Stimulated activated CD4-positive, alpha-beta T cell treated with anti-CD3 and anti-CD28 coated beads, Interleukin-12 subunit alpha, Interleukin-12 subunit beta, amount 100 ng/mL, for 4 hours (primary cell): ENCODE results near the gene VAV2.
"Not testable (repeated sequence)": the region's sequence is repeated elsewhere in the genome, so short reads cannot be mapped to it uniquely, and the experiment has no call there.

ENCODE experiments used
- DNase-seq: peaks from one replicate; pipeline ENCODE4 v3.0.0-alpha.2; 2020

The VAV2 gene

GRCh38 chr9:133996531-133997520 is 4.7 kb upstream of the VAV2 start:
- no peak for DNase-seq

- DNase-seq = no peak
Observed at GRCh38 chr9:133995012-133995896, 3.1 kb upstream of the VAV2 start.

- DNase-seq = peak; percentile 80
Observed at GRCh38 chr9:133994353-133995011, 2.4 kb upstream of the VAV2 start.

- DNase-seq = no peak
Observed at GRCh38 chr9:133993635-133994253, 1.6 kb upstream of the VAV2 start.

GRCh38 chr9:133992780-133993634 is 883 bp upstream of the VAV2 start:
- DNase-seq = peak; percentile 81

- DNase-seq = no peak
Observed at GRCh38 chr9:133991214-133991921, 756 bp downstream of the VAV2 start.

- DNase-seq = no peak
Observed at GRCh38 chr9:133990366-133991213, 1.5 kb downstream of the VAV2 start.

- no peak for DNase-seq
Observed at GRCh38 chr9:133989625-133990365, 2.3 kb downstream of the VAV2 start.

- DNase-seq = not testable (repeated sequence)
Observed at GRCh38 chr9:133988771-133989170, 3.4 kb downstream of the VAV2 start.

- DNase-seq = no peak
Observed at GRCh38 chr9:133987946-133988665, 4.0 kb downstream of the VAV2 start.

- DNase-seq = no peak
Observed at GRCh38 chr9:133987446-133987788, 4.7 kb downstream of the VAV2 start.

GRCh38 chr9:133986774-133987445 is 5.2 kb downstream of the VAV2 start:
- DNase-seq = no peak

- no peak for DNase-seq
Observed at GRCh38 chr9:133986061-133986460, 6.1 kb downstream of the VAV2 start.

- no peak for DNase-seq
Observed at GRCh38 chr9:133982971-133983720, 9.0 kb downstream of the VAV2 start.

- no peak for DNase-seq
Observed at GRCh38 chr9:133981958-133982681, 10.0 kb downstream of the VAV2 start.

GRCh38 chr9:133981589-133981957 is 10.6 kb downstream of the VAV2 start:
- no peak for DNase-seq
